ENCODE data around the gene TNFAIP2.
"Not testable (repeated sequence)": the region's sequence is repeated elsewhere in the genome, so short reads cannot be mapped to it uniquely, and the experiment has no call there.

The TNFAIP2 gene

DNA sequence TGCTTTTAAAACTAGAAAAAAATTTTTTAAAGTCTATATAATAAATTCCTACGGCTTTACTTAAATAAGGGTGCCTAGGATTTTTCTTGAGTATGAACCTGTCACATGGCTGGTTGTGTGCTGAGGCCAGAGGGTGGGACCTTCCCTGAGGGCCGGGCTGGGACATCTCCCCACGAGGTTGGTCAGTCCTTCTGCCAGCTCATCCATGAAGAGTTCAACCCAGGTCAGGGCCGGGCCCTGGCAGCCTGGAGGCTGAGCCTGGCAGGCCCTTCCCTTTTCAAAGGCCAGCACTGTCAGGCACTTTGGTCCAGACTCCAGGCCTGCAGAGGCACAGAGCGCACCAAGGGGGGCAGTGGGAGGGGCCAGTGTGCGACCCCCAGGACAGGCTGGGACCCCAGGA is 31.7 kb downstream of the TNFAIP2 start:
- DNase-seq (ENCODE audit: low read depth in 1 of 2, low spot score in 1 of 2): no peak

DNA sequence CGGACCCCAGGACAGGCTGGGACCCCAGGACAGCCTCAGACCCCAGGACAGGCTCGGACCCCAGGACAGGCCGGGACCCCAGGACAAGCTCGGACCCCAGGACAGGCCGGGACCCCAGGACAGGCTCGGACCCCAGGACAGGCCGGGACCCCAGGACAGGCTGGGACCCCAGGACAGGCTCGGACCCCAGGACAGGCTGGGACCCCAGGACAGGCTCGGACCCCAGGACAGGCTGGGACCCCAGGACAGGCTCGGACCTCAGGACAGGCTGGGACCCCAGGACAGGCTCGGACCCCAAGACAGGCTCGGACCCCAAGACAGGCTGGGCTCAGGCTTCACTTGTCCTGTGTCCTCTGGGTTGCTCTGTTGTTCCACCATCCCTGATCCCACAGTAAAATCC is 32.2 kb downstream of the TNFAIP2 start:
- not testable (repeated sequence) for DNase-seq (ENCODE audit: low read depth in 1 of 2, low spot score in 1 of 2)

DNA sequence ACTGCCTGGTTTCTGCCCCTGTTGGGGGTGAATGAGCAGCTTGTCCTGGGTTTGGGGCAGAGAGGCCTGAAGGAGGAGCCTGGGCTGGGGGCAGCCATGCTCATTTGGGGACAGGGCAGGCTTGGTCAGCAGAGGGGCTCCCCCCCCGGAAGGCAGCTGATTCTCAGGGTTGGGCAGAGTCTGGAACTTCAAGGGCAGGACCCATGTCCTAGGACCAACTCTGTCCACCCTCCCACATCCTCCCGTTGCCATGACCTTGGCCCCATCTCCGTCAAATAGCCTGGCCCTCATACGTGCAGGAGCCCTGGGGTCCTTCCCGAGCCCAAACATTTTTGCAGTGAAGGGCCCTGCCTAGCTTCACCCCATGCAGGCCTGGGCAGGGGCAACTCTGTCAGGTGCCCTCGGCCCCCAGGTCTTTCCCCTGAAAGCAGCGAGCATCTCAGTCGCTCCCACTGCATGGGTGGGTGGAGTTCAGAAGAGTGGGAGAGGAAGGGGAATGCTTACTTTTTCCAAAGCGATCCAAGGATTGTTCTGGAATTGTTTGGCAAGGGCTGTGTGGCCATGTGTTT is 32.6 kb downstream of the TNFAIP2 start:
- no peak for DNase-seq (ENCODE audit: low read depth in 1 of 2, low spot score in 1 of 2)

DNA sequence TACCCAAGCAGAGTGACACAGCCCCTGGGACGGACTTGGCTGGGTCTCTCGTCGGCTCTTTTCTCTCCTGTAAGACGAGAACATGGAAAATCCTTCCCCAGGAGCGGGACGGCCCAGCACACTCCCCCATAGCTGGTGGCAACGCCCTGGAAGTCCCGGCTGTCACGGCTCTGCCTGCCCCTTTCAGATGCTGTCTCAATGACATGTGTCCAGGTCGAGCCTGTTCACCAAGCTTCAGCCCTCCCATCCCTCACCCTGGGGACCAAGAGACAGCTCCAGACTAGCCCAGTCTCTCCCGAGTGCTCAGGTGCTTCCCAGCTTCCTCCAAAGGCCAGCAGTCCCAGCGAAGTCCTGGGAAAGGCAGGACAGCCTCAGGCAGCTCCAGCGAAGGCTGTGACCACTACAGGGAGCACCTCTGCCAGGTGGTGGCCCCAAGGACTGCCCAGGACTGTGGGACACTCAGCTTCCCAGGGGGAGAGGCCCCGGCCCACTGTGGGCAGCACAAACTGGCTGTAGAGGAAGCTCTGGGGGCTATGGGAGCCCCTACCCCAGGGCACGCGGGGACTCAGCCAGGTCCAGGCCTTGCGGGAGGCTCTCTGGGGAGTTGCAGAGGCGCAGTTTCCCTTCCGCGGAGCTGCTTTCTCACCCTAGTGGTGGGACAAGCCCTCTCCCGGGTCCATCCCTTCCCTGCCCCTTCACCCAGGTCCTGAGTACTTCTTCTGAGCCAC is 33.6 kb downstream of the TNFAIP2 start:
- DNase-seq (ENCODE audit: low read depth in 1 of 2, low spot score in 1 of 2): no peak

DNA sequence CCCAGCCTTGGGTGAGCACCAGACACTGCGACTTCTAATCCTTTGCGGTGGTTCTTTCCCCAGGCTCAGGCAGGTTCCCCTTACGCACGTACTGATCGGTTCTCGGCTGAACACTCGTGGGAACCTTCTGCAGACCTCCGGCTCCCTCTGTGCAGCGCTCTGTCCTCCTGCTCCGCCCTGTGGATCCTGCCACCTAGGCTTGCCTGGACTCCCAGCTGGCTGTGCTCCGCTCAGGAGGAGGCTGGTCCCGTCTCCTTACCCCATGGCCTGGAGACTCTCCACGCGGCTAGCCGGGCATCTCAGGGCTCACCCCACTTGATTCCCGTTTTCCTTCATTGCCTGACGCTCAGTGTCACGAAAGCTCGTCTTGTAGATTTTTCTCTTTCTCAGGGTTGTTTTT is 34.7 kb downstream of the TNFAIP2 start:
- no peak for DNase-seq (ENCODE audit: low read depth in 1 of 2, low spot score in 1 of 2)

DNA sequence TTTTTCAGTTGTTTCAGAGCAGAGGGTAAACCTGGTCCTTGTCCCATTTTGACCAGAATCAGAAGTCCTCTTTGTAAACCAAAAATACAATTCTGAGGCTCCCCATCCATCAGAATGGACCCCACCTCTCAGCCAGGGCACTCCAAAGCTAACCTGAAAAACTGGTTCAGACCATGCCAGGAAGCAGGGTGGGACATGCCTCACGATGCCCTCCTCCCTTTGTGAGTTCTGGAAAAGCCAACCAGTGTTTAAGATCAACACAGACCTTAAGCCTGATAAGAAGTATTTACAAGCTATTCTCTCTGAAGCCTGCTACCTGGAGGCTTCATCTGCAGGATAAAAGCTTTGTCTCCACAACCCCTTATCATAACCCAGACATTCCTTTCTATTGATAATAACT is 35.4 kb downstream of the TNFAIP2 start:
- no peak for DNase-seq (ENCODE audit: low read depth in 1 of 2, low spot score in 1 of 2)

DNA sequence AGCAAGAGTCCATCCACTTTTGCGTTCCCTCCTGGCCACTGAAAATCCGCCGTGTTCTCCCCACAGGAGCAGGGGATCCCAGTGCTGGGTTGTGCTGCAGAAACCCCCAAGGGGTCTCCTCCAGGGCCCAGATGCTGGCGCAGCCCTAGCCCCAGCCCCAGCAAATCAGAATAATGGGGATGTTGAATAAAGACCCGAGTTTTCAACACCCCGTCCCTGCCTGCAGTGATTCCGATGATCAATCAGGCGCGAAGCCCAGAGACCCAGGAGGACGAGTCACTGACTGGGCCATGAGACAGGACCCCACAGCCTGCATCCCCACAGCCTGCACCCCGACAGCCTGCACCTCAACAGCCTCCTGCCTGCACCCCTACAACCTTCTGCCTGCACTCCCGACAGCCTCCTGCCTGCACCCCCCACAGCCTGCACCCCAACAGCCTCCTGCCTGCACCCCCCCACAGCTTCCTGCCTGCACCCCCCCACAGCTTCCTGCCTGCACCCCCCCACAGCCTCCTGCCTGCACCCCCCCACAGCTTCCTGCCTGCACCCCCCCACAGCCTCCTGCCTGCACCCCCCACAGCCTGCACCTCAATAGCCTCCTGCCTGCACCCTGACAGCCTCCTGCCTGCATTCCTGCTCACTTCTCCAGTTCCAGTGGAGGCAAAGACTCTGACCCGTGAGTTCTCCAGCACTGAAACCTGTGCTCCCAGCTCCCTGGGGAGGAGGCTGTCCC is 37.2 kb downstream of the TNFAIP2 start:
- no peak for DNase-seq (ENCODE audit: low read depth in 1 of 2, low spot score in 1 of 2)

DNA sequence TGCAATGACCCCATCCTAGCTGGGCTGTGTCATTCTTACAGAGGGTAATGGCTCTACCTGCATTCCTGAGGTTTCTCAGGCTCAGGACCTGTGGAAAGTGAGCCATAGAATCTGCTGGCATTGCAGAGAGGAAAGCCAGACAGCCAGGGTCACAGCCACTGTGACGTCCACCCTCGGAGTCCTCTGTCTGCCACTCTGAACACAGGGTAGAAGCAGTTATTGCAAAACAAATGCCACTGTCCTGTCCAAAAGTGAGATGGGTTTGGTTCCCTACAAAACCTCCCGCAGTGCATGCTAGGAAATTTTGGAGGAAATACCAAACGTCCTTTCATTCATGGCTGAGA is 37.8 kb downstream of the TNFAIP2 start:
- no peak for DNase-seq (ENCODE audit: low read depth in 1 of 2, low spot score in 1 of 2)

DNA sequence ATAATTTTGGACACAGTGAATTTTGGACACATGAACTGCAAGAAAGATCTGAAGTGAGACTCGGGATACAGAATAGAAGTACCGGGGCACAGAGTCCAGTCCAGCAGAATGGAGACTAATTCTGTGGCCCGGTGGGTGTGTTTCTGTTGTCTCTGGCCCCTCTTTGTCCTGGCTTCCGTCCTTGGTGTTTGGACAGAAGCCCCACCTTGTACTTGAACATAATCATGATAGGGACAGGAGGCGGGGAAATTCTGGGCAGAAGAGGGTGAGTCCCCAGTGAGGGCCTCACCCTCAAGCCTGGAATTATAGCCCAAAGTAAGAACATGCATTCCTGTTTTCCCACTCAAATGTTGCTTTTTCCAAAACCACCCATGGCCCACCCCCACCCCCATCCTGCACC is 39.9 kb downstream of the TNFAIP2 start:
- DNase-seq (ENCODE audit: low read depth in 1 of 2, low spot score in 1 of 2): no peak

DNA sequence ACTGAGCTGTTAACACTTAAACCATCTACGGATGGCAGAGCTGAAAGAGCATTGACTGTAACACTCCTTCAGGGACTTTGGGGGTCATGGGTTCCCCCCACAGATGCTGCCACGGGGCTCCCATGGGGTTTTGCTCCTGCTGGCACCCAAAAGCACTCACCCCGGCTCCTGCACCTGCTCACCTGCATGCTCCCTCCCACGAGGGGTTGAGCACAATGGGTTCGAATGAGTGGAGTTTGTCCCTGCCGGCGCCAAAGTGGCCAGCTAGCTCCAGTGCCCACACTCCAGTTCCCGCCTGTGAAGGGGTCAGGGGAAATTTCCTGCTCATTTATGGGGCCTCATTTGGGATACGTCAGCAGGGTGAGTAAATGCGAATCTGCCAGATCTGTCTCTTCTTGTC is 40.7 kb downstream of the TNFAIP2 start:
- DNase-seq (ENCODE audit: low read depth in 1 of 2, low spot score in 1 of 2): no peak

DNA sequence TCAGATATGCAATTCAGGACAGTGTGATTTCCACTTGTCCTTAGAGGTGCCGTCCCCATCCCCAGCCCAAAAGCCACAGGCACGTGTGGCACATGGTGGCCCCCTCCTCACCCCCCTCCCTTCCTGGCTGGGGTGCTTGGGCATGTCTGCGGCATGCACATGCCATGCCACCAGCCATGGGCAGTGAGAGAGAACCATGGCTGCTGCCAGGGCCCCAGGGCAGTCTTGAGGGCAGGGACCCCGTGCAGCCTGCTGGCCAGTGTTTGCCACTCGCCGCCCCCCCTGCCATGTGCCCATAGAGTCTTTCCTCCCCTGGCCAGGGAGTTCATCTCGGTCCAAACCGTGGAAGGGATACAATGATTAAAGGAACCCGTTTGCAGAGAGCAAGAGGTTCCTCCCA is 41.5 kb downstream of the TNFAIP2 start:
- DNase-seq (ENCODE audit: low read depth in 1 of 2, low spot score in 1 of 2): no peak

DNA sequence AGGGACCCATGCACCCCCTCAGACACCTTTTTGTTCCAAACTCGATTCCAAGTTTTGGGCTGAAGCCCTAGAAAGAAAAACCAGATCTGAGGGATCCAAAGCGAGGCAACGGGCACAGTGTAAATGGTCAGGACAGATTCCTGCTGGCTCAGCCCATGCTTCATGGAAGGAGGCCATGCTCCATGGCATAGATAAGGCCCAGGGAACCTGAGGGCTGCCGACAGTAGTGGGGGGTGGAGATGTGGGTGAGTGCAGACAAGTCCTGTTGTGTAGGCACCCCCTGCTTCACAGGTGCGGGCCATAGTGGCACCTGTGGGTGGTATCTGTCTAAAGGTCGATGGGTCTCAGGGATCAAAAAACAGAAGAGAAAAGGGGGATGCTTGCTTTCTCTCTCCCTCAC is 42.1 kb downstream of the TNFAIP2 start:
- DNase-seq (ENCODE audit: low read depth in 1 of 2, low spot score in 1 of 2): no peak

DNA sequence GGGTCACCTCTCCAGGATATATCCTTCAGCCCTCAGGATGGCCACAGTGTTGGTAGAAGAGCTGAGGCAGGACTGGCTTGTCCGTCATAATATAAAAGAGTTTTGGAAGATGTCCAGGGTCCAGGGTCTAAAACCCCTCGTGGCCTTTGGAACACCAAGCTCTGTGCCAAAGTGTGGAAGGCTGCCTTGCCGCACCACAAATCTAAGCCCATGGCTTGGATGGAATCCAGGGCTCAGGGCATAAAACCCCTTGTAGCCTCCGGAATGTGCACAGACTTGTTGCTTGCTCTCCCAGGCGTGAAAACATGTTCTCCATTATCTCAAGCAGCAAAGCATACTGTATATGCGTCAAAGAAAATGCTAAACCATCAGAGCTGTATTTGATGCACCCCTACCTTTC is 46.7 kb downstream of the TNFAIP2 start:
- no peak for DNase-seq (ENCODE audit: low read depth in 1 of 2, low spot score in 1 of 2)

DNA sequence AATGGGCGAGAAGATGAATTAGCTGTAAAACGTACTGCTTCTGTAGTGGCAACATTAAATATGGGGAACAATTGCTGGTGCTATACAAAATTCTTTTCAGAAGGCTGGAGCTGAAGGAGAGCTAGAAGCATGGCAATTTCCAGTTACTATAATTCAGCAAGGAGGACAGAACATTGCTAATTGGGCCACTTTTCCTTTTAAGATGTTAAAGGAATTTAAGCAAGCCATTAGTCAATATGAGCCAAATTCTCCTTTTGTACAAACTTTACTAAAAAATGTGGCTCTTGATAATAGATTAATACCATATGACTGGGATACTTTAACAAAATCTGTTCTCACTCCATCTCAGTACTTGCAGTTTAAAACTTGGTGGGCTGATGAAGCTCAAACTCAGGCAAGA is 47.9 kb downstream of the TNFAIP2 start:
- not testable (repeated sequence) for DNase-seq (ENCODE audit: low read depth in 1 of 2, low spot score in 1 of 2)

DNA sequence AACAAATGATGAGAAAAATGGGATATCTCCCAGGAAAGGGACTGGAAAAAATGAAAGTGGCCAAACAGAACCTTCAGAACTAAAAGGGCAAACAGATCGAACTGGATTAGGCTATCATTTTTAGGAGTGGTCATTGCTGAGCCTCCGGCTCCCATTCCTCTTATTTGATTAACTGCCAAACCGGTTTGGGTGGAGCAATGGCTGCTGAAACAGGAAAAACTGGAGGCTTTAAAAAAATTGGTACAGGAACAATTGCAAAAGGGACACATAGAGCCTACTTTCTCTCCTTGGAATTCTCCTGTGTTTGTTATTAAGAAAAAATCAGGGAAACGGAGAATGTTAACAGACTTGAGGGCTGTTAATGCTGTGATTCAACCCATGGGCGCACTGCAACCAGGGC is 49.7 kb downstream of the TNFAIP2 start:
- no peak for DNase-seq (ENCODE audit: low read depth in 1 of 2, low spot score in 1 of 2)

DNA sequence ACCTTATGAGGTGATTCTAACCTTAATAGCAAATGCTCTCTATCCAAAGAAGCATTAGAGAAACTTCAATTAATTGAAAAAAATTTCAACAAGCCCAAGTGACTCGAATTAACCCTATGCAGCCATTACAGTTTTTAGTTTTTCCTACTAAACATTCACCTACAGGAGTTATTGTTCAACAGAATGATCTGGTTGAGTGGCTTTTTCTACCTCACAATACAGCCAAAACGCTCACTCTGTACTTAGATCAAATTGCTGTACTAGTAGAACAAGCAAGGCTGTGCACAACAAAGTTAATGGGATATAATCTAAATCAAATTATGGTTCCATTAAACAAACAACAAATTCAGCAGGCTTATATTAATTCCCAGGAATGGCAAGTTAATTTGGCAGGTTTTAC is 50.6 kb downstream of the TNFAIP2 start:
- DNase-seq (ENCODE audit: low read depth in 1 of 2, low spot score in 1 of 2): not testable (repeated sequence)

DNA sequence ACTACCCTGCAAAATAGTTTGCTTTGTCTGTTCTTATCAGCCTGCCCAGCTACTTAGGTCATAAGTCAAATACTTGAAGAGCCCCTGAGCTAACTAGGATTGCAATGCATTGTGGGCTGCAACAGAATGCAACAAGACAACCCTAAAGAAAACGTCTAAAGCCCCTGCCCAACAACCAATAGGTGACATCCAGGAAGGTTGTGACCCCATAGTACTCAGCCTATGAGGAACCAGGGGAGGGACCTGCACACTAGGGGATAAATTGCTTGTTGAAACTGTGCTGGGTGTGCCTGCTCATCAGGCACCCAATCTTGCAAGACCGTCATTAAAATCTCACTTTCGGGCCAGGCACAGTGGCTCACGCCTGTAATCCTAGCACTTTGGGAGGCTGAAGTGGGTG is 52.9 kb downstream of the TNFAIP2 start:
- not testable (repeated sequence) for DNase-seq (ENCODE audit: low read depth in 1 of 2, low spot score in 1 of 2)

DNA sequence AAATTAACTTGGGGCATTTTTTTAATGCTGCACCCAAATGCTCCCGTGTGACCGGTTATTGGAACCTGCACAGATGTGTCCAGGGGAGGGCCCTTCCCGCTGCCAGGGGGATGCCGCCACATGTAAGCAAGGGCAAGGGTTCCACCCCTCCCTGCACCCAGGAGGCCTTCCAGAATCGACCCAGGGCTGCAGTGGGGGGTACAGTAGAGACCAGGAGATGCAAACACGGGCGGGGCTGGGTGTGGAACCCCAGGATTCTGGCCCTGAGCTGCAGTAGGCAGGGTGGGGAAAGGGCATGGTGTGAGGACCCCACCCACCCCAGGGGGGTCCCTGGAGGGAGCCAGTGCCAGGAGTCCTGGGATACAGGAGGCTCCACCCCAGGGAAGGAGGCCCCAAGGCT is 54.1 kb downstream of the TNFAIP2 start:
- no peak for DNase-seq (ENCODE audit: low read depth in 1 of 2, low spot score in 1 of 2)

DNA sequence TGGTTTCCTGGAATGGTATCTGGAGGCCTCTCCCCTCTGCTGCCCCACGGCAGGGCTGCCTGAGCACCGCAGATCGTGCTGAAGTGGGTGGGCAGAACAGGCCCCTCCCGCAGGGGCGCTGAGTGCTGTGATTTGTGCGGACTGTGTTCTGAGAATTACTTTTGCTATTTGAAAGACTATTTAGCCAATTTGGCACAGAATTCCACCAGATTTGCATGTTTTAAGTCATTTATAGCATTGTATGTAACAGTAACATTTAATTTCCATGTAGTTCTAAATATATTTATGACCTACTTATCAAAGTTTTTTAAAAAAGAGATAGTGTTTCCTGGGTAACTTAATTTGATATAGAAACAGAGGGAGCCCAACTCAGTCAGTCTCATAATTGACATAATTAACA is 55.3 kb downstream of the TNFAIP2 start:
- DNase-seq (ENCODE audit: low read depth in 1 of 2, low spot score in 1 of 2): no peak

DNA sequence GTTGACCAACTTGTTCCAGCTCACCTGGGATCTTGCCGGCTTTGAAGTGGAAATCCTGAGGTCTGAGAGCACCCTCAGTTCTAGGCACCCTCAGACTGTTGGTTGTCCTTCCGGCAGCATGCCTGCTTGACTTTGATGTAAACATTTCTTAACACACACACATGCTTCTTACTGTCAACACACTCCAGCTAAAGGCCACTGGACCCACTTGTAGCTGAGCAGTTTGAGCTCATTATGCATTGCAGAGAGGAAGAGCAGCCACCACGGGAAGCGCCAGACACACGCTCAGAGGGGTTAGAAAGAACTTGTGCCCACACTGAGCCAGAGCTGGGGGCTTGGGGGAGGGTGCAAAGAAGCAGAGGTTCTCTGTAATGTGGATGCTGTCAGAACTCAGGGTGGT is 55.8 kb downstream of the TNFAIP2 start:
- no peak for DNase-seq (ENCODE audit: low read depth in 1 of 2, low spot score in 1 of 2)

DNA sequence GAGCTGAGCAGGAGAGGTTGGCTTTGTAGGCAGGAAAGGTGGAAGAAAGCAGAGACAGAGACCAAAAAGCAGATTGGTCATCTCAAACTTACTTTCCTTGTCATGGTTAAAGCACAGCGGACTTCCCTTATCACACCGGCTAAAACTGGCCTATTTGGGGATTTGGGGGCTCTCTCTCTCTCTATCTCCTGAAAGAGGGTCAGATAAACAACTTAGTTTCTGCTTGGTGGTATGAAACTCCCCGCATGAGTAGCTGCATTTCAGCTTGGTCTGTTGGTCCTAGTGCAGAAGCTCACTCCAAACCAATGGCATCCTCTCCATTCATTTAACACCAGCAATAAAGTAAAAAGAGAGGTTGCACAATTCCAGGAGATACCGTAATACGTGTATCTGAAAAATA is 57.1 kb downstream of the TNFAIP2 start:
- no peak for DNase-seq (ENCODE audit: low read depth in 1 of 2, low spot score in 1 of 2)

DNA sequence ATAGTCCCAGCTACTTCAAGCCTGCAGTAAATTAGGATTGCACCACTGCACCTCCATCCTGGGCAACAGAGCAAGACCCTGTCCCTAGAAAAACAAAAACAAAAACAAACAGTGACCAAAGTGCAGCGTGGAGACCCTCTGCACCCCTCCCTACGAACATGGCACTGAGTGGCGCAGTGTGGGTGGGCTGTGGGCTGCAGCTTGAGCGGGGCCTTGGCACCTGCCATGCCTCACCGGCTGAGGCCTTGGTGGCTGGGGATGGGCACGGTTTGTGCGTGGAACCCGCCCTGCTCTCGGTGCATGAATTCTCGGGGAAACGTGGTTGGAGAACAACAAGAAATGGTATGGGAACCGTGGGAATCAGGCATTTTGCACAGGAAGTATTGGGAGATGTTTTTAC is 60.8 kb downstream of the TNFAIP2 start:
- no peak for DNase-seq (ENCODE audit: low read depth in 1 of 2, low spot score in 1 of 2)

Data from activated CD4-positive, alpha-beta T cell treated with anti-CD3 and anti-CD28 coated beads, Interleukin-2, amount 50 U/mL, for 24 hours (primary cell).